Measurements from ENCODE around the gene SLC7A7. TPM values are rescaled to one million over a fixed set of nuclear protein-coding genes. Genes with fewer than 3 reads are reported as not detected.

Gene SLC7A7
- total and polyA plus RNA-seq, 2 experiments from 2014 or later = 3.6 to 4.1 TPM

- Histone ChIP-seq H4K20me1 (replicated peaks; ENCODE audit: insufficient read depth) (no peaks in the 10 kb centered on the region), H3K79me2 (replicated peaks; ENCODE audit: insufficient read depth) (peaks cover 20% of the 10 kb centered on the region)
- no peaks in the 10 kb centered on the region for H3K9me3 Mint-ChIP-seq
Measured at GRCh38 chr14:22842211-22843122, 27.2 kb upstream of the SLC7A7 start.

More at GRCh38 chr14:22842211-22843122, 27.2 kb upstream of the SLC7A7 start:
- DNase-seq (ENCODE audit: low spot score) = no peak
- Histone ChIP-seq H3F3A (replicated peaks; ENCODE audit: low read depth) (0 out of 2 replicates have a peak, but pooled peaks cover 6% of the 10 kb centered on the region), H3K4me3 (no peak overlapping the region), H3K4me1 (ENCODE audit: insufficient read depth) (peaks cover 14% of the 10 kb centered on the region; the same call in 1 of the 2 replicates), H3K36me3 (ENCODE audit: insufficient read depth) (no peaks in the 10 kb centered on the region; the same call in 1 of the 2 replicates), H3K4me2 (no peak overlapping the region), H3K9me2 (ENCODE audit: insufficient read depth) (no peaks in the 10 kb centered on the region), H3K27ac (ENCODE audit: low read depth) (no peak overlapping the region), H3K27me3 (ENCODE audit: insufficient read depth) (no peaks in the 10 kb centered on the region), H2AFZ (no peak overlapping the region)
- TF ChIP-seq ETS1 (IDR thresholded peaks at IDR 0.05) (no peak), EZH2phosphoT487 (IDR thresholded peaks at IDR 0.05; ENCODE audit: unreplicated experiment) (no peak), STAT1 (IDR thresholded peaks at IDR 0.05; ENCODE audit: unreplicated experiment) (no peak), ZNF331 (CRISPR knock-in tag; IDR thresholded peaks at IDR 0.05; ENCODE audit: low read depth) (no peak), CTCF (conservative IDR thresholded peaks at IDR 0.05; ENCODE audit: low read depth in 2 of 2) (no peak), NANOG (IDR thresholded peaks at IDR 0.05; ENCODE audit: borderline replicate concordance) (no peak), ZNF114 (CRISPR knock-in tag; IDR thresholded peaks at IDR 0.05) (no peak), EZH2 (IDR thresholded peaks at IDR 0.05; ENCODE audit: low read depth, unreplicated experiment) (no peak), ZNF462 (CRISPR knock-in tag; IDR thresholded peaks at IDR 0.05) (no peak), JUNB (IDR thresholded peaks at IDR 0.05; ENCODE audit: unreplicated experiment) (no peak), REST (IDR thresholded peaks at IDR 0.05; ENCODE audit: unreplicated experiment) (no peak)
- Mint-ChIP-seq H3K27ac (no peak overlapping the region), H3K4me1 (peaks cover 28% of the 10 kb centered on the region), H3K27me3 (ENCODE audit: insufficient read depth, low read depth, poor library complexity) (peaks cover 14% of the 10 kb centered on the region), H3K4me3 (no peak overlapping the region), H3K36me3 (ENCODE audit: low read depth) (peaks cover 49% of the 10 kb centered on the region)
- no peak for ATAC-seq
